IMR-90 (cell line): ENCODE data around the gene ABLIM3.
A peak's percentile ranks its signal among the peaks of the same experiment; 100 is the strongest.

ENCODE experiments used
- BHLHE40 ChIP-seq: fragments of 150-350 bp; IDR thresholded peaks from 2 replicates; pipeline ENCODE4 v1.6.1; 2016; ENCODE audit warnings: mild to moderate bottlenecking, low read depth, low read length
- CEBPB ChIP-seq: IDR thresholded peaks from 2 replicates; pipeline ENCODE4 v1.6.1; 2012; ENCODE audit warnings: low read depth, low read length, improper control_type of control experiment
- CHD1 ChIP-seq: IDR thresholded peaks from 2 replicates; pipeline ENCODE4 v1.6.1; 2012; ENCODE audit warnings: low read depth, low read length, improper control_type of control experiment
- FOS ChIP-seq: fragments of 150-350 bp; IDR thresholded peaks from 2 replicates; pipeline ENCODE4 v1.6.1; 2016; ENCODE audit warnings: low read depth, low read length
- MAFK ChIP-seq: IDR thresholded peaks from 2 replicates; pipeline ENCODE4 v1.6.1; 2012; ENCODE audit warnings: low read depth, low read length, improper control_type of control experiment
- MAZ ChIP-seq: IDR thresholded peaks from 2 replicates; pipeline ENCODE4 v1.6.1; 2012; ENCODE audit warnings: low read depth, mild to moderate bottlenecking, low read length, improper control_type of control experiment, moderate library complexity, borderline replicate concordance
- POLR2A ChIP-seq: IDR thresholded peaks from 2 replicates; pipeline ENCODE4 v1.6.1; 2012; ENCODE audit warnings: mild to moderate bottlenecking, low read depth, low read length
- RAD21 ChIP-seq: IDR thresholded peaks from 2 replicates; pipeline ENCODE4 v1.6.1; 2012; ENCODE audit warnings: low read length, improper control_type of control experiment
- RFX5 ChIP-seq: IDR thresholded peaks from 2 replicates; pipeline ENCODE4 v1.8.0; 2012; ENCODE audit warnings: low read depth, mild to moderate bottlenecking, low read length, moderate library complexity
- TF ChIP-seq, protein P1 (sequence below): fragments of 150-350 bp; IDR thresholded peaks from 2 replicates; pipeline ENCODE4 v1.6.1; 2017; ENCODE audit warnings: mild to moderate bottlenecking, antibody characterized with exemption, low read length, low read depth
- TF ChIP-seq, protein P2 (sequence below): conservative IDR thresholded peaks from 2 replicates; pipeline ENCODE4 v1.5.1; 2012; ENCODE audit warnings: mild to moderate bottlenecking, low read depth, low read length, improper control_type of control experiment
- TF ChIP-seq, protein P3 (sequence below): fragments of 150-350 bp; IDR thresholded peaks from 2 replicates; pipeline ENCODE4 v1.6.1; 2016; ENCODE audit warnings: low read depth, mild to moderate bottlenecking, low read length, moderate library complexity, borderline replicate concordance

DNA sequence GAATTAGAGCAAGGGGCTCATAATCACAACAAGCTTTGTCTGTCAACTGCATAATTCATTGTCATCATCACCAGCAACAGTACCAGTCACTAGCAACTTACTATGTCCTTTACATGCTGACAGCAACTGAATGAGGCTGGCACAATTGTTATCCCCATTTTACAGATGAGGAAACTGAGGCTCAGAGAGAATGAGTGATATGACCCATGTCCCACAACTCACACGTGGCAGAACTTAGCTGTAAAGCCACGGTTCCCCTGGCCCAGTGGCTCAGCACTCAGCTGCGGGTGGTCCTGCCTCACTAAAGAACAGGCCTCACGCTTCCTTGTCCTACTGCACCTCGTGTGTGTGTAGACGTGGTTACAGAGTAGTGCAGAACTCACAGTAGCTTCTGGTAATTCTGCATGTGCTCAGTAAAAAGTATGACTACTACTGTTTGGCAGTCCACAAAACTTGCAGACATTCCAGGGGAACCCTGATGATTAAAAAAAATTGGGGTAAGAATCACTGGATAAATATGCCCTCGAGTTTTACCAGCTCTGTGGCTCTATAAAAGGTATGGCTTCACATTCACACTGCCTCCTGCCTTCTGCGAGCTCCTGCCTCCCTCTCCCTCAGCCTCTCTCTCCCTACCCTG is 160.6 kb downstream of the ABLIM3 start:
- TF ChIP-seq, protein P1, sequence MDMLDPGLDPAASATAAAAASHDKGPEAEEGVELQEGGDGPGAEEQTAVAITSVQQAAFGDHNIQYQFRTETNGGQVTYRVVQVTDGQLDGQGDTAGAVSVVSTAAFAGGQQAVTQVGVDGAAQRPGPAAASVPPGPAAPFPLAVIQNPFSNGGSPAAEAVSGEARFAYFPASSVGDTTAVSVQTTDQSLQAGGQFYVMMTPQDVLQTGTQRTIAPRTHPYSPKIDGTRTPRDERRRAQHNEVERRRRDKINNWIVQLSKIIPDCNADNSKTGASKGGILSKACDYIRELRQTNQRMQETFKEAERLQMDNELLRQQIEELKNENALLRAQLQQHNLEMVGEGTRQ: no peak
- TF ChIP-seq, protein P2, sequence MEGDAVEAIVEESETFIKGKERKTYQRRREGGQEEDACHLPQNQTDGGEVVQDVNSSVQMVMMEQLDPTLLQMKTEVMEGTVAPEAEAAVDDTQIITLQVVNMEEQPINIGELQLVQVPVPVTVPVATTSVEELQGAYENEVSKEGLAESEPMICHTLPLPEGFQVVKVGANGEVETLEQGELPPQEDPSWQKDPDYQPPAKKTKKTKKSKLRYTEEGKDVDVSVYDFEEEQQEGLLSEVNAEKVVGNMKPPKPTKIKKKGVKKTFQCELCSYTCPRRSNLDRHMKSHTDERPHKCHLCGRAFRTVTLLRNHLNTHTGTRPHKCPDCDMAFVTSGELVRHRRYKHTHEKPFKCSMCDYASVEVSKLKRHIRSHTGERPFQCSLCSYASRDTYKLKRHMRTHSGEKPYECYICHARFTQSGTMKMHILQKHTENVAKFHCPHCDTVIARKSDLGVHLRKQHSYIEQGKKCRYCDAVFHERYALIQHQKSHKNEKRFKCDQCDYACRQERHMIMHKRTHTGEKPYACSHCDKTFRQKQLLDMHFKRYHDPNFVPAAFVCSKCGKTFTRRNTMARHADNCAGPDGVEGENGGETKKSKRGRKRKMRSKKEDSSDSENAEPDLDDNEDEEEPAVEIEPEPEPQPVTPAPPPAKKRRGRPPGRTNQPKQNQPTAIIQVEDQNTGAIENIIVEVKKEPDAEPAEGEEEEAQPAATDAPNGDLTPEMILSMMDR: no peak
- TF ChIP-seq, protein P3, sequence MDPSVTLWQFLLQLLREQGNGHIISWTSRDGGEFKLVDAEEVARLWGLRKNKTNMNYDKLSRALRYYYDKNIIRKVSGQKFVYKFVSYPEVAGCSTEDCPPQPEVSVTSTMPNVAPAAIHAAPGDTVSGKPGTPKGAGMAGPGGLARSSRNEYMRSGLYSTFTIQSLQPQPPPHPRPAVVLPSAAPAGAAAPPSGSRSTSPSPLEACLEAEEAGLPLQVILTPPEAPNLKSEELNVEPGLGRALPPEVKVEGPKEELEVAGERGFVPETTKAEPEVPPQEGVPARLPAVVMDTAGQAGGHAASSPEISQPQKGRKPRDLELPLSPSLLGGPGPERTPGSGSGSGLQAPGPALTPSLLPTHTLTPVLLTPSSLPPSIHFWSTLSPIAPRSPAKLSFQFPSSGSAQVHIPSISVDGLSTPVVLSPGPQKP: no peak
- no peak for TF ChIP-seq MAFK
- no peak for TF ChIP-seq RAD21
- TF ChIP-seq BHLHE40: peak; percentile 60; the same call in 1 of the 2 replicates
- no peak for TF ChIP-seq MAZ
- no peak for TF ChIP-seq POLR2A
- no peak for TF ChIP-seq RFX5
- no peak for TF ChIP-seq CHD1
- no peak for TF ChIP-seq CEBPB
- TF ChIP-seq FOS: no peak
